Smooth muscle cell of trachea (primary cell): Measurements from ENCODE around the gene RDH14. TPM values are rescaled to one million over a fixed set of nuclear protein-coding genes. Genes with fewer than 3 reads are reported as not detected.

Experiments
- total RNA-seq: library from RNA; depleted of rRNA; stranded (reverse); fragments of >200 nt; gene quantifications from 2 replicates; pipeline ENCODE4 v1.2.1, GENCODE V29; 2014

RDH14 gene, protein sequence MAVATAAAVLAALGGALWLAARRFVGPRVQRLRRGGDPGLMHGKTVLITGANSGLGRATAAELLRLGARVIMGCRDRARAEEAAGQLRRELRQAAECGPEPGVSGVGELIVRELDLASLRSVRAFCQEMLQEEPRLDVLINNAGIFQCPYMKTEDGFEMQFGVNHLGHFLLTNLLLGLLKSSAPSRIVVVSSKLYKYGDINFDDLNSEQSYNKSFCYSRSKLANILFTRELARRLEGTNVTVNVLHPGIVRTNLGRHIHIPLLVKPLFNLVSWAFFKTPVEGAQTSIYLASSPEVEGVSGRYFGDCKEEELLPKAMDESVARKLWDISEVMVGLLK
- 31.1 and 33.5 TPM in 2 replicates for total RNA-seq

DNA sequence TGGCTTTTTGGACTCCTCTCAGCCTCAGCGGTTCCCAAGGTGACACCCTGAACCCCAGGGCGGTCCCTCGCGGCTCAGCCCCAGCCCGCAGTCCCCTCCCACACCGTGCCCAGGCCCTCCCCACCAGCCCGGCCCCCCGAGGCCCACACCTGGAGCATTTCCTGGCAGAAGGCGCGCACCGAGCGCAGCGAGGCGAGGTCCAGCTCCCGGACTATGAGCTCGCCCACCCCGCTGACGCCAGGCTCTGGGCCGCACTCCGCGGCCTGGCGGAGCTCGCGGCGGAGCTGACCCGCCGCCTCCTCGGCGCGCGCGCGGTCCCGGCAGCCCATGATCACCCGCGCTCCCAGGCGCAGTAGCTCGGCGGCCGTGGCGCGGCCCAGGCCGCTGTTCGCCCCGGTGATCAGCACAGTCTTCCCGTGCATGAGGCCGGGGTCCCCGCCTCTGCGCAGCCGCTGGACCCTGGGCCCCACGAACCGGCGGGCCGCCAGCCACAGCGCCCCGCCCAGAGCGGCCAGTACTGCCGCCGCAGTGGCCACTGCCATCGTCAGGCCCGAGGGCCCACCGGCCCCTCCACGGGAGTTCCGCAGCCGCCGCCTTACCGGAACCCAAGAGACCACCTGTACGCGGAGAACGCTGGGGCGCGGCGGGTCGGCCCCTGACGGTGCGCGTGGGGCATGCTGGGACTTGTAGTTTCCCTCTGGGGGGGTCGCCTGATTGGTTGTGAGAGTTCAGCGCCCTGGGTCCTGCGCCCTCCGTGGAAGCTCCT, at the start of gene RDH14:
Gene RDH14 (minus strand): TSS at position 623 of the 766 bp plus-strand sequence. CDS start 81 bp downstream, at position 542.

DNA sequence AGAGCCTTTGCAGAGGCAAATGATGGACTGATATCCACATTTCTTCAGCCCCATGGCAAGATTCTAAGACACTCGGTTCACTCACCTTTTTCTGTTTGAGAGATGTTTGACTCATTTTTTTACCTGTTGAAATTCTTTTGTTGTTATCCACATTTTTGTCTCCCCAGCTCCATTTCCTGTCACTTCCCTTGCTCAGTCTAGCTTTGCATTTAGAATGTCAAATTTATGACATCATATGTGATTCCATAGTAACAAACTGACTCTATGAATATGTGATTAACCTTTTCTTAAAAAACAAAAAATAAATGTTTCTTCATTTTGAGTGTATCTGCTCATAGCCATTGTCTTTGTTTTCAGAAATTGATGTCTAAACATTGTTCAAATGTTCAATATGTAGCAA, 28.9 kb upstream of the RDH14 start, which contains the start of gene NT5C1B:
Gene NT5C1B (minus strand): TSS at position 216 of the 400 bp plus-strand sequence. CDS start 101 bp downstream, at position 115.

Other genes with a start within 250 kb of the RDH14 start
- gene NT5C1B, start 28.9 kb upstream of the RDH14 start, total RNA-seq: not detected in 2 replicates